Germinal center (tissue), 1 donor: Measurements from ENCODE around the gene HECA.
"Not testable (repeated sequence)": the region's sequence is repeated elsewhere in the genome, so short reads cannot be mapped to it uniquely, and the experiment has no call there.

ENCODE experiments used
- DNase-seq: peaks from one replicate; pipeline ENCODE4 v3.0.0; 2012; ENCODE audit warnings: mixed read lengths, low spot score

The HECA gene

GRCh38 chr6:139135578-139136545, 982 bp downstream of the HECA start:
- DNase-seq: peak; percentile 54

DNA sequence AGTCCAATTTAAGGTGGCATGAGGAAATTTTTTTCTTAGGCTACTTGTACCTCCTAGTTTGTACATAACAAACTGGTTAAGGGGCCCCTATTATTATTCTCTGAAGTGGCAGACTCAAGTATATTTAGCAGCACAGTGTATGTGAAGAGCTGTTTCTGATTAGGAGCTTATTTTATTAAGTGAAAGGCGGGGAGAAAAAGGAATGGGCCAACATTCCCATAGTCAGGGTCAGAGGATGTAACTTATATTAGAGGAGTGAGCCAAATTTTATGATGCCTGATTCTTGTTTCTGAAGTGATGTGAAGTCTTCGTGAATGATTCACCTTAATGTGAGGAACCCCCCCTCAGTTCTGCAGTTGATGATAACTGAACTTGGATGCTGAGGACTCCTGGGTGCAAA, 2.8 kb downstream of the HECA start:
- DNase-seq: no peak

- not testable (repeated sequence) for DNase-seq
These were observed 6.0 kb downstream of the HECA start for GRCh38 chr6:139140854-139141253.

DNA sequence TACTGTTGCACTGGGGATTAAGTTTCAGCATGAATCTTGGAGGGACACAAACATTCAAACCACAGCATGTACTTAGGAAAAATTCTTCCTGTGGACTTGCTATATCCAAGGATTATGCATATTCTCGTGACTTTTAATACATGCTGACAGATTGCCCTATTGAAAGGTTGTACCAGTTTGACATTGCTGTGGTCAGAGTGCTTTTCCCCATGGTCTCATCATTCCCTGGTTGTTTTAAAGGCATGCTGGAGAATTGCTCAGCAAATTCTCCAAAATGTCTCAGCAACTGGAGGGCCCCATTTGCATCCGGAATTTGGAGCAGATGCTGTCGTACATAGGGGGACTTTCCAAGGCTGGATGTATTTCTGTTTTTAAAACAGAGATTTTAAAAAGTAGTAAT, 7.4 kb downstream of the HECA start:
- DNase-seq: no peak

DNA sequence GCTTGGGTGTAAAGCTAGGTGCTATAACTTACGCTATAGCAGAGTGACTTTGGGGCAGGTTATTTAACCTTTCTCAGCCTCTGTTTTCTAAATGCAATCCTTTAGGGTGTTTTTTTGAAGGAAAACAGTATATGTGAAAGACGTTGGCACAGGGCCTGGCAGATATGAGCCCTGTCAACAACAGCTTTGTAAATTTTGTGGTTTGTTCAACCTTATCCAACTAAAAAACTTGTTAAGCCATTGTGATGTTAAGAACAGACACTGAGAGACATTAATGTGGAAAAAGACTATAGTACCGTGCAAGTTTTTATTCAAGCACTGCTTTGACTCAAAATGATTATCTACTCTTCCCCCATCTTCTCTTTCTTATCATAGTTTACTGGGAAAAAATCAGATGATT, 8.2 kb downstream of the HECA start:
- DNase-seq: no peak

- no peak for DNase-seq
These were observed 9.7 kb downstream of the HECA start for GRCh38 chr6:139144490-139145085.

GRCh38 chr6:139145661-139146060, 10.8 kb downstream of the HECA start:
- no peak for DNase-seq

DNA sequence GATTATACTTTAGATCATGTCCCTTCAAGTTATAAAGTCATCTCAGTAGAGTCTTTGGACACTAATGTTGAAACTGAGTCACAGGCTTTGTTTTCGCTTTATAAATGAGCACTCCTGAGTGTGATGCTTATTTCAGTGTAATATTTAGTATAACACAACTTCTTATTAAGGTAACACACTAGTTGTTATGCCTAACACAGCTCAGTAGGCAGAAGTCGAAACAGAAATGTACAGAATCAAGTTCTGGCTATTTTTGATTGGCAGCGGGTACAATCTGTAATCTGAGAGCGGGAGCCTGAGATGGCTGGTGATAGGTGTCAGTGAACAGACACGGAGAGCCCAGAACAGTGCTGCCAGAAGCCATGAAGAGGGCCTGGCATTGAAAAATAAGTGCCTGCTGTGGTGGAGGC, 11.4 kb downstream of the HECA start:
- no peak for DNase-seq

GRCh38 chr6:139147628-139148027, 12.7 kb downstream of the HECA start:
- DNase-seq: no peak

GRCh38 chr6:139148557-139149235, 13.8 kb downstream of the HECA start:
- DNase-seq: no peak

- no peak for DNase-seq
These were observed 14.5 kb downstream of the HECA start for GRCh38 chr6:139149383-139149782.

DNA sequence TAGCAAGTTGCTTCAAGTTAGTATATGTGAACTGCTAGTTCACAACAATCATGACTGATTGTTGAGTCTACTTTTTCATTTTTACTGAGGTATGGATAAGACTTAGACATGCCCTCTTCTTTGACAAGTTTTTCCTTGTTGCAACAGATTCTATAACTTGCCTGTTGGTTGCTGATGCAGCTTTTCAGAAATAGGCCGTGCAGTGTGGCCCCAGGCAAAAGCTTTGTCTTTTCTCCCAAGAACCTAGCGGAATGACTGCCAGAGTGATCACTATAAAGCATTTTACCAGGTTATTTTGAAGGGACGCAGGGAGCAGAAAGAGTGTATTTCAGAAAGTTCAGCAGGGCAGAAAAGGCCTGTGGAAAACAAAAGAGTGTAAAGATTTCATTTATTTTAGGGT, 16.0 kb downstream of the HECA start:
- no peak for DNase-seq

GRCh38 chr6:139151425-139152087, 16.7 kb downstream of the HECA start:
- DNase-seq: no peak

DNA sequence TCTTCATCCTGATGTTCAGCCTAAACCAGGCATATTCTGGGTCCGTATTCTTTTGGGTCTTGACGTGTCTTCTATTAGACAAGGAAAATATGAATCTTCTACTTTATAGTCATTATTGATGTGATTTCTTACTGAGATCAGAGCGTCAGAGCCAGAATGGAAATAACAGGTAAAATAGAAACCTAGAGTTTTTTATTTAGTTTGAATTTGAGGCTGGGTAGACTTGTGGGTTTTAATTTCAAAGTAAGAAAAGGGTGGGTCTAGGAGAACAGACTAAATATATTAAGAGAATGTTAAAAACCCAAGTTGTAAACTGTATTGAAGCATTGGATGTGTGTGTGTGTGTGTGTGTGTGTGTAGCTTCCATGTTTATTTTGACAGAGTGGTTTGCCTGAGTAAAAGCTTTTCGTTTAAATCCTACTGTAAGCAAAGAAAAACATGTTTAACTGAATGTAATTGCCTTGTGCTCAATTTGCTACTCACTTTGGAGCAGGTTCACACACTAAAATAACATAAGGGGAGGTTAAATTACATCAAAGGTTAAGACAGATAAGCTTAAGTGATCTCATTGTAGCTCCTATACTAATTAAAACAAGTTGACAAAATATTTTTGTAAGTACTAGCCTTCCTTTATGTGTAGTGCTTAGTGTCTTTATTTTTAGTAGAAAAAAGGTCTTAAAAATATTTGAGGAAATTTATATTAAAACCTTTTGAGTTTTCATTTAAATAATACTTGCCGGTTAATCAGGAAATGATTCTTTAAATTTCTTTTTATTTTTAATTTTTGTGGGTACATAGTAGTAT, 17.4 kb downstream of the HECA start:
- no peak for DNase-seq

DNA sequence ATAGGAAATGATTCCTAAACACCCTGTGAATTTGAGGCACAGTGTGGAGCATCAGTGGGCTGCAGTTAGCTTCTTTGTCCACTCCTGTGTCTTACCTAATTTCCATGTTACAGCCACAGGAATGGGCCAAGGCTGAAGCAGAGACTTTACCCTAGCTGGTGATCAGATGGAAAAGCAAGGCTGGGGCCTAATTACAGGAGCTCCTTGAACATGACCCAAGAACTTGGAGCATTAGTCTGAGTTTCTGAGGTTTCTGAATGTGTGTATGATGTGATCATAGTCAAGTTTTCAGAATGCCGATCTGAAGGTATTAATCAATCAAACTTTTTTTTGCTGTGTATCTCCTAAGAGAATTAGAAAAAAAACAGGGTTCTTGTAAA, 18.0 kb downstream of the HECA start:
- no peak for DNase-seq

- DNase-seq: no peak
These were observed 19.0 kb downstream of the HECA start for GRCh38 chr6:139153855-139154254.

GRCh38 chr6:139154881-139155547, 20.1 kb downstream of the HECA start:
- DNase-seq: no peak

GRCh38 chr6:139156102-139156501, 21.2 kb downstream of the HECA start:
- no peak for DNase-seq

- DNase-seq: no peak
These were observed 21.7 kb downstream of the HECA start for GRCh38 chr6:139156551-139156950.

- not testable (repeated sequence) for DNase-seq
These were observed 22.2 kb downstream of the HECA start for GRCh38 chr6:139157086-139157485.

GRCh38 chr6:139159016-139159415, 24.1 kb downstream of the HECA start:
- no peak for DNase-seq
